B cell (primary cell): ENCODE measurements around the gene BCL2L11. TPM values are rescaled to one million over a fixed set of nuclear protein-coding genes. Genes with fewer than 3 reads are reported as not detected.
"Not testable (repeated sequence)": the region's sequence is repeated elsewhere in the genome, so short reads cannot be mapped to it uniquely, and the experiment has no call there.

ENCODE experiments used
- ATAC-seq: fragments of 200-7000 bp; cut with Tn5 transposase; one replicate; pipeline ENCODE4 v1.10.0; 2021; ENCODE audit warnings: low read depth, mild to moderate bottlenecking, moderate number of reproducible peaks, moderate library complexity
- CTCF ChIA-PET: fragments of 350-600 bp; sonication (Branson Sonifier 250); formaldehyde crosslinking; loops from one replicate; lab custom pipeline; 2021; ENCODE audit warnings: antibody characterized with exemption, inconsistent platforms; lab: Charles Lee
- POLR2A ChIA-PET: fragments of 350-600 bp; sonication (Branson Sonifier 250); formaldehyde crosslinking; loops from one replicate; lab custom pipeline; 2021; ENCODE audit warnings: antibody characterized with exemption; lab: Charles Lee
- DNase-seq: peaks from one replicate; pipeline ENCODE4 v3.0.0; 2013
- H2AFZ ChIP-seq: 2 replicates; pipeline ENCODE4 v1.6.1; 2012; ENCODE audit warnings: mild to moderate bottlenecking, low read depth, low read length; ENCODE audit not compliant: insufficient read depth, poor library complexity, severe bottlenecking
- H3K27ac ChIP-seq, 2 donors: 1 replicate in 1 of 2; 2 replicates in 1 of 2; pipeline ENCODE4 v1.5.1; 2012 to 2013; ENCODE audit warnings: low read length in 2 of 2, mild to moderate bottlenecking in 2 of 2, moderate library complexity in 1 of 2
- H3K27me3 ChIP-seq, 4 experiments: fragments of 200-600 bp in 1 of 4; sonication (generic) in 1 of 4; replicated peaks in 1 of 4; 1 replicate in 2 of 4; 2 replicates in 2 of 4; pipeline versions ENCODE4 v1.6.1 to v1.7.0; 2013 to 2016; ENCODE audit warnings: low read length in 3 of 4, mild to moderate bottlenecking in 2 of 4, mixed read lengths in 1 of 4, moderate library complexity in 1 of 4; ENCODE audit not compliant: insufficient read depth in 4 of 4, control insufficient read depth in 3 of 4; ENCODE audit errors: control extremely low read depth in 1 of 4
- H3K36me3 ChIP-seq, 2 experiments: replicated peaks in 1 of 2; 1 replicate in 1 of 2; 2 replicates in 1 of 2; pipeline versions ENCODE4 v1.6.1 to v1.7.1; 2013; ENCODE audit warnings: low read length in 1 of 2; ENCODE audit not compliant: insufficient read depth in 2 of 2, control insufficient read depth in 1 of 2; ENCODE audit errors: control extremely low read depth in 1 of 2, extremely low read depth in 1 of 2
- H3K4me1 ChIP-seq, 2 donors: fragments of 200-600 bp in 1 of 2; sonication (generic) in 1 of 2; 1 replicate in 1 of 2; 2 replicates in 1 of 2; pipeline versions ENCODE4 v1.5.1 to v1.6.1; 2013 to 2017; ENCODE audit warnings: low read length in 2 of 2; ENCODE audit not compliant: control insufficient read depth in 2 of 2, insufficient read depth in 2 of 2
- H3K4me2 ChIP-seq: replicated peaks from 2 replicates; pipeline ENCODE3; 2012; ENCODE audit warnings: mild to moderate bottlenecking, low read depth, low read length; ENCODE audit not compliant: poor library complexity, severe bottlenecking
- H3K4me3 ChIP-seq, 5 experiments: fragments of 200-600 bp in 1 of 5; sonication (generic) in 1 of 5; 1 replicate in 3 of 5; 2 replicates in 2 of 5; pipeline versions ENCODE4 v1.5.1 to v1.7.0; 2011 to 2016; ENCODE audit warnings: low read length in 4 of 5, mild to moderate bottlenecking in 4 of 5, low read depth in 2 of 5, control low read depth in 1 of 5, moderate library complexity in 1 of 5; ENCODE audit not compliant: insufficient read depth in 1 of 5; ENCODE audit errors: control extremely low read depth in 1 of 5, extremely low read depth in 1 of 5
- H3K79me2 ChIP-seq: fragments of 200-600 bp; sonication (generic); one replicate; pipeline ENCODE4 v1.6.0; 2016; ENCODE audit warnings: low read length; ENCODE audit not compliant: control insufficient read depth, insufficient read depth
- H3K9ac ChIP-seq: fragments of 200-600 bp; sonication (generic); 2 replicates; pipeline ENCODE4 v1.6.1; 2017; ENCODE audit warnings: mild to moderate bottlenecking, low read length, moderate library complexity
- H3K9me3 ChIP-seq, 3 donors: one replicate each; pipeline versions ENCODE4 v1.6.1 to v1.7.1; 2013; ENCODE audit warnings: low read length in 2 of 3; ENCODE audit not compliant: control insufficient read depth in 2 of 3, insufficient read depth in 1 of 3; ENCODE audit errors: control extremely low read depth in 1 of 3
- H4K20me1 ChIP-seq: 2 replicates; pipeline ENCODE4 v1.6.0; 2012; ENCODE audit warnings: mild to moderate bottlenecking, low read length; ENCODE audit not compliant: insufficient read depth, control insufficient read depth, poor library complexity, severe bottlenecking
- H3K27ac Mint-ChIP-seq: one replicate; pipeline ENCODE4 v1.8.0; 2021; ENCODE audit warnings: mixed read lengths
- H3K27me3 Mint-ChIP-seq: one replicate; pipeline ENCODE4 v1.8.0; 2021; ENCODE audit warnings: mixed read lengths
- H3K4me1 Mint-ChIP-seq: one replicate; pipeline ENCODE4 v1.8.0; 2021; ENCODE audit warnings: mixed read lengths
- H3K4me3 Mint-ChIP-seq: one replicate; pipeline ENCODE4 v1.8.0; 2021; ENCODE audit warnings: mixed read lengths
- H3K9me3 Mint-ChIP-seq: one replicate; pipeline ENCODE4 v1.8.0; 2022; ENCODE audit warnings: mixed read lengths; ENCODE audit not compliant: insufficient read depth
- CTCF ChIP-seq: fragments of 200-600 bp; IDR thresholded peaks from one replicate; pipeline ENCODE4 v1.8.0; 2022; ENCODE audit warnings: antibody characterized with exemption, mild to moderate bottlenecking
- EZH2 ChIP-seq: IDR thresholded peaks from 2 replicates; pipeline ENCODE4 v1.6.1; 2012; ENCODE audit warnings: borderline replicate concordance, low read depth, mild to moderate bottlenecking, moderate library complexity, low read length; ENCODE audit not compliant: insufficient read depth, poor library complexity, severe bottlenecking
- WGBS: methylation state at CpG from one replicate; pipeline ENCODE4 v1.1.5; 2013; ENCODE audit warnings: missing lambda C conversion rate; ENCODE audit not compliant: insufficient coverage; 5-methylcytosine and 5-hydroxymethylcytosine counted together
- intact Hi-C: fragments of 100-400 bp; cut with micrococcal nuclease; formaldehyde crosslinking; loops from one replicate; pipeline ENCODE4 v1.10.0; 2022
- polyA plus RNA-seq: library from polyadenylated mRNA; depleted of rRNA; stranded (reverse); fragments of >200 nt; gene quantifications from 2 replicates; pipeline ENCODE4 v1.2.3, GENCODE V29; 2012
- total RNA-seq, 2 donors: library from RNA; stranded (reverse); fragments of 120-200 nt in 1 of 2; gene quantifications; 1 replicate in 1 of 2; 2 replicates in 1 of 2; pipeline versions ENCODE4 v1.2.3 to v1.2.4, GENCODE V29; 2013 to 2022

The BCL2L11 gene
- total and polyA plus RNA-seq, 2 donors (not counting 1 experiment from before 2014, with no cell fraction given), result 13.8 to 164 TPM

GRCh38 chr2:111071600-111072171 is 49.0 kb upstream of the BCL2L11 start:
- H3K27ac Mint-ChIP-seq, result no peak overlapping the region
- no peak overlapping the region for H2AFZ ChIP-seq
- H3K4me3 ChIP-seq, result no peak overlapping the region
- peaks cover 3% of the 10 kb centered on the region for H3K9me3 Mint-ChIP-seq
- no peak overlapping the region for H3K4me3 Mint-ChIP-seq
- no peaks in the 10 kb centered on the region for H3K27me3 ChIP-seq
- ChIA-PET CTCF (interaction anchor here (0.6 to 0.7 kb wide), 2 partner anchors 15 to 1552 kb away, joined by 3 to 6 read pairs; no protein-coding TSS in a partner anchor), POLR2A (no interaction called here)
- 10% methylated on average over 2 of the region's 5 CpGs for WGBS
- H3K4me1 ChIP-seq, result peaks cover 8% of the 10 kb centered on the region in 2 donors
- no peaks in the 10 kb centered on the region for H4K20me1 ChIP-seq
- H3K4me1 Mint-ChIP-seq, result peaks cover 14% of the 10 kb centered on the region
- intact Hi-C loops, result no loop called here
- no peak overlapping the region for H3K27ac ChIP-seq
- H3K9ac ChIP-seq, result no peak overlapping the region
- peak; percentile 54 for ATAC-seq
- H3K9me3 ChIP-seq, result peaks cover 1 to 10% (median 4%) of the 10 kb centered on the region in 3 donors
- DNase-seq, result peak; percentile 37
- no peak overlapping the region for H3K4me2 ChIP-seq
- no peaks in the 10 kb centered on the region for H3K79me2 ChIP-seq
- no peaks in the 10 kb centered on the region for H3K36me3 ChIP-seq
- no peaks in the 10 kb centered on the region for H3K27me3 Mint-ChIP-seq
- TF ChIP-seq CTCF (no peak), EZH2 (no peak)

- Histone ChIP-seq H4K20me1 (no peaks in the 10 kb centered on the region), H3K27ac (no peak overlapping the region), H3K9ac (no peak overlapping the region), H3K36me3 (no peaks in the 10 kb centered on the region), H3K27me3 (no peaks in the 10 kb centered on the region), H3K79me2 (no peaks in the 10 kb centered on the region), H2AFZ (no peak overlapping the region), H3K4me1 (peaks cover 8% of the 10 kb centered on the region in 2 donors), H3K4me2 (no peak overlapping the region), H3K9me3 (peaks cover 1 to 10% (median 4%) of the 10 kb centered on the region in 3 donors), H3K4me3 (no peak overlapping the region)
- Mint-ChIP-seq H3K27me3 (no peaks in the 10 kb centered on the region), H3K4me3 (no peak overlapping the region), H3K9me3 (peaks cover 3% of the 10 kb centered on the region), H3K4me1 (peaks cover 14% of the 10 kb centered on the region), H3K27ac (no peak overlapping the region)
- ChIA-PET CTCF (interaction anchor here (0.6 to 1.2 kb wide), 3 partner anchors 15 to 1551 kb away, joined by 3 to 6 read pairs (median 5); no protein-coding TSS in a partner anchor), POLR2A (no interaction called here)
- intact Hi-C loops, result no loop called here
- ATAC-seq (no peak), DNase-seq (no peak)
- WGBS, result no CpG with 5 or more reads among the region's 2 CpGs
- TF ChIP-seq EZH2 (no peak), CTCF (no peak)
Observed at GRCh38 chr2:111072220-111072871, 48.4 kb upstream of the BCL2L11 start.

GRCh38 chr2:111082659-111083058 is 38.1 kb upstream of the BCL2L11 start:
- H2AFZ ChIP-seq, H4K20me1 ChIP-seq, H3K9me3 ChIP-seq, H3K9me3 Mint-ChIP-seq, ATAC-seq, H3K4me3 ChIP-seq, H3K79me2 ChIP-seq, H3K4me3 Mint-ChIP-seq, intact Hi-C loops, H3K36me3 ChIP-seq, DNase-seq, CTCF ChIA-PET, H3K4me2 ChIP-seq, H3K27ac Mint-ChIP-seq, H3K27me3 ChIP-seq, H3K9ac ChIP-seq, H3K4me1 ChIP-seq, H3K4me1 Mint-ChIP-seq, H3K27ac ChIP-seq: not testable (repeated sequence)
- POLR2A ChIA-PET, result interaction anchor here (1.2 kb wide), 1 partner anchor 38 kb away, joined by 4 read pairs; the partner anchor contains the start of gene BCL2L11
- H3K27me3 Mint-ChIP-seq, result peaks cover 63% of the 10 kb centered on the region
- WGBS, result no CpG with 5 or more reads among the region's 1 CpG
